GM12873 (cell line): Measurements from ENCODE around the gene TSSK3.
A peak's percentile ranks its signal among the peaks of the same experiment; 100 is the strongest.

ENCODE experiments used
- TF ChIP-seq, protein P1 (sequence below): IDR thresholded peaks from 2 replicates; pipeline ENCODE4 v1.5.1; 2012; ENCODE audit warnings: low read depth, mild to moderate bottlenecking, moderate library complexity, low read length, control low read depth; ENCODE audit not compliant: insufficient read depth; ENCODE audit errors: missing control alignments

Gene TSSK3

GRCh38 chr1:32341186-32341757 is 21.1 kb upstream of the TSSK3 start:
- TF ChIP-seq, protein P1, sequence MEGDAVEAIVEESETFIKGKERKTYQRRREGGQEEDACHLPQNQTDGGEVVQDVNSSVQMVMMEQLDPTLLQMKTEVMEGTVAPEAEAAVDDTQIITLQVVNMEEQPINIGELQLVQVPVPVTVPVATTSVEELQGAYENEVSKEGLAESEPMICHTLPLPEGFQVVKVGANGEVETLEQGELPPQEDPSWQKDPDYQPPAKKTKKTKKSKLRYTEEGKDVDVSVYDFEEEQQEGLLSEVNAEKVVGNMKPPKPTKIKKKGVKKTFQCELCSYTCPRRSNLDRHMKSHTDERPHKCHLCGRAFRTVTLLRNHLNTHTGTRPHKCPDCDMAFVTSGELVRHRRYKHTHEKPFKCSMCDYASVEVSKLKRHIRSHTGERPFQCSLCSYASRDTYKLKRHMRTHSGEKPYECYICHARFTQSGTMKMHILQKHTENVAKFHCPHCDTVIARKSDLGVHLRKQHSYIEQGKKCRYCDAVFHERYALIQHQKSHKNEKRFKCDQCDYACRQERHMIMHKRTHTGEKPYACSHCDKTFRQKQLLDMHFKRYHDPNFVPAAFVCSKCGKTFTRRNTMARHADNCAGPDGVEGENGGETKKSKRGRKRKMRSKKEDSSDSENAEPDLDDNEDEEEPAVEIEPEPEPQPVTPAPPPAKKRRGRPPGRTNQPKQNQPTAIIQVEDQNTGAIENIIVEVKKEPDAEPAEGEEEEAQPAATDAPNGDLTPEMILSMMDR = no peak

GRCh38 chr1:32341971-32342370 is 20.4 kb upstream of the TSSK3 start:
- TF ChIP-seq, protein P1 = no peak

GRCh38 chr1:32342704-32343103 is 19.6 kb upstream of the TSSK3 start:
- TF ChIP-seq, protein P1 = no peak

GRCh38 chr1:32345289-32345827 is 17.0 kb upstream of the TSSK3 start:
- TF ChIP-seq, protein P1 = no peak

DNA sequence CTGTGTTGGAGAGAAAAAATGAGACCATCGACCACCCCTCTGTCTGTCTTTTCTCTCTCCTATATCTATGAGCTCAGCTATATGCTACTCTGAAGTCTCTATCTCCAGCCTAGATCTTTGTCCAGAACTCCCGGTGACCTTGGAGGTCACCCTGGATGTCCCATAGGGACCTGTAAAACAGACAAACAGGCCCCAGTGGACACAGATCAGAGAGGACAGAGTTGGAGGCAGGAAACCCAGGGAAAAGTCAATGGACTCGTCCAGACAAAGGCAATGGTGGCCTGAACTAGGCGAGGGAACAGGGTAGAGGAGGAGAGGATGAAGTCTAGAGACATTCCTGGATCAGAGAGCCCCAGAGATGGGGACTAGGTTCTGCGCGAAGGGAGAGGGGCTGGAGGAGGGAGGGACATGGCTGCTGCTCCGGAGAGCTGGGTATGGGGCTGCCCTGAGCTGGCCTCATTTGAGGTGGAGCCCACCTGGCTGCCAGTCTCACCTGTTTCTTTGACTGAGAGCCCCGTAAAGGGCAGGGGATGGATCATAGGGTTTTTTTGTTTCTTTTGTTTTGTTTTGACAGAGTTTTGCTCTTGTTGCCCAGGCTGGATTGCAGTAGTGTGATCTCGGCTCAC is 15.7 kb upstream of the TSSK3 start:
- TF ChIP-seq, protein P1 = no peak

DNA sequence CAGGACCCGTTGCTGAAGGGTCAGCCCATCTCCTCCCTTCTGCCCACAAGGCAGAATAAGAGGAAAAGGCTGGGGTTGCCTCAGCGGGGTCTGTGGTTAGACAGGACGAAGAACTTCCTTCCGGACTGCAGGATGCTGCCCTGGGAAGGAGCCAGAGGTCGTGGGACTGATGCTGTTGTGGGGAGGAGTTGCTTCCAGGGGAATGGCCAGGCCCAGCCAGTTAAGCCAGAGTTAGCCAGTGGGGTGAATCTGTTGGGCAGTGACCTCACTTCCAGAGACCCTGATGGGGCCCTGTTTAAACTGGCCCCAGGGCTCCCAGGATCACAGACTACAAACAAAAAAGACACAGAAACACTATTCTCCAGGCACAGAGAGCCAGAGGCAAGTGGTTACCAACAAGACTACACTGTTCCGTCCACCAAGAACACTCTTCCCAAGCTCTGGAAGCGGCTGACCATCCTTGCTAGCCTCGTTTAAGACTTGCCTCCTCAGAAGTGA is 13.1 kb upstream of the TSSK3 start:
- TF ChIP-seq, protein P1 = no peak

GRCh38 chr1:32350785-32351398 is 11.4 kb upstream of the TSSK3 start:
- TF ChIP-seq, protein P1 = peak; percentile 61
